Measurements from ENCODE around the gene PARD3.
"Not testable (repeated sequence)": the region's sequence is repeated elsewhere in the genome, so short reads cannot be mapped to it uniquely, and the experiment has no call there.

Gene PARD3

GRCh38 chr10:34766811-34767494 lies 48.1 kb downstream of the PARD3 start:
- no peak for DNase-seq (ENCODE audit: low spot score)

DNA sequence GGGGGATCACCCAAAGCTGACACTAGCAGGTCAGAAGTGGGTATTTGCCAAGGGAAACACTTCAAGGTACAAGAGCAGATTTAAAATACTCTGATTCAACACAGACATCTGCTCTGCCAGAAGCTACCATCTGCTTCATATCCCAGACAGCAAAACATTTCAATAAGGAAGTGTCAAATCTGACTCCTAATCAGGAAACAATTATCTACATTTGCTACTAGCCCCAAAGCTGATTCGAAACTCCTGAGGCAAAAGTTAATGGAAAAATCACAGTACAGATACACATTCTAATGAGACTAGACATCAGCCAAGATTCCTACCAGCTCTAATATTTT lies 48.9 kb downstream of the PARD3 start:
- DNase-seq (ENCODE audit: low spot score) = peak; percentile 23

DNA sequence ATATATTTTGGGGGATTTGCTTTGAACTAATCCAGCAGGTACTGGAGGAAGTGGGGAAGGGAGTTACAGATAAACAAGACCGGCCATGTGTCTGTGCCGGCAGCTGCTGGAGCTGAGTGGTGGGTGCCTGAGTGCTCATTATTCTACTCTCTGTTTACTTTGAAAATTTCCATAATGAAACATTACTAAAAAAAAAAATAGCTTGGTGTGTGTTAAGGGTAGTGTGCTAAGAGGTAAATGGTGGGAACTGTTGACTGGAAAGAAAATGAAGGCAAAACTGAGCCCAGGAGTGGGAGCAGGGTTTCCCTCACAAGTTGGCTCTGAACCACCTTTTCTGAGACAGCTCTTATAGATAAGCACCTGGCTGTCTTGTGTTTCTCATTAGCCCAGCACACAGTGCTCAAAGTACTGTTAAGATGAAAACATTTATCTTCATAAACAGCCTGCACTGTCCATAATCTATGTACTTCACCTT lies 50.6 kb downstream of the PARD3 start:
- no peak for DNase-seq (ENCODE audit: low spot score)

GRCh38 chr10:34762603-34763299 lies 52.3 kb downstream of the PARD3 start:
- no peak for DNase-seq (ENCODE audit: low spot score)

GRCh38 chr10:34762156-34762555 lies 52.9 kb downstream of the PARD3 start:
- no peak for DNase-seq (ENCODE audit: low spot score)

DNA sequence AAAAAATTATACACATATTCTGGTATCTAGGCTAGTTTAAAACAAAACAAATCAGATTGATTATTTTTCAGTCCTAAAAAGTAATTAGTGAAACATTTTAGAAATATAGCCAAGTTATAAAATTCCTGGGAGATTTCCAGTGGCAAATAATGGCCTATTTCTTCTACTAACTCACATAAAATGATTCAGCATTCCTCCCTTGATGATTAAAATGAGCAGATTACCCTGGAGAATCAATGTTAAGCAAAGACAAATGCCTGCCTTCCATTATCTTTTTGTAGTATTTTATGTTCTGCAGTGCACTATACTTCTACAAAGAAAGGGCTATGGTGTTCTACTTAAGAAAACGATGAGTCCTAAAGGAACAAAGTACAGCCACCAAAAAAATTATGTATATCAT lies 53.6 kb downstream of the PARD3 start:
- peak; percentile 55 for DNase-seq (ENCODE audit: low spot score)

DNA sequence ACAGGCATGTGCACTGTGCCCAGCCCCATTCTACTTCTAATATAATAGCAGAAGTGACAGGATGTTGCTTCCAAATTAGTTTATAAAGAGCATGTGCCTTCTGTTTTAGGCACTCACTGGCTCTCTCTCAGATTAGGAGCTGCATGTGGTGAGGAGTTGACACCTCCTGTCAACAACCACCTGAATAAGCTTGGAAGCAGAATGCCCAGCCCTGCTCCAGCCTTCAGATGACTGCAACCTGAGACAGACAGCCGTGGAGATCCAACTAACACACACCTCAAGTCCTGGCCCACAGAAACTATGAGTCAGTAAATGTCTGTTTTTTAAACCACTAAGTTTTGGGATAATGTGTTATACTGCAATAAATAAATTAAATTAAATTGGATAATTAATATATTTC lies 54.5 kb downstream of the PARD3 start:
- DNase-seq (ENCODE audit: low spot score) = no peak

DNA sequence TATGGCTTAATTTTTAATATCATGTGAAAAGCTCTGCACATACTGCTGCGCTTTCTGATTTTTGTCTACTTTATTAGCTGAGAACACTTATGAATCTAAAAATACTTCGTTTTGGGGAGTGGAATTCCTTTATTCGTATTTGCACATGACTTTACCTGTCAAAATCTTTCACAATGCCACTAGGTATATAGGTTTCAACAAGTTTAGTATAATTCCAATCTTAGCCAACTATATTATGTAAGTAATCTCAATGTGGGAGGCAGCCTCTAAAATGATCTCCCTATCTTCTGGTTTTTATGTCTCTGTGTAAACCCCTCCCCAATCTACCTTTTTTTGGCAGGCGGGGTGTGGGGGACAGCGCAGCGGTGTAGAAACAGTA lies 55.3 kb downstream of the PARD3 start:
- no peak for DNase-seq (ENCODE audit: low spot score)

GRCh38 chr10:34759161-34759836 lies 55.8 kb downstream of the PARD3 start:
- no peak for DNase-seq (ENCODE audit: low spot score)

GRCh38 chr10:34758447-34758996 lies 56.6 kb downstream of the PARD3 start:
- peak; percentile 69 for DNase-seq (ENCODE audit: low spot score)

DNA sequence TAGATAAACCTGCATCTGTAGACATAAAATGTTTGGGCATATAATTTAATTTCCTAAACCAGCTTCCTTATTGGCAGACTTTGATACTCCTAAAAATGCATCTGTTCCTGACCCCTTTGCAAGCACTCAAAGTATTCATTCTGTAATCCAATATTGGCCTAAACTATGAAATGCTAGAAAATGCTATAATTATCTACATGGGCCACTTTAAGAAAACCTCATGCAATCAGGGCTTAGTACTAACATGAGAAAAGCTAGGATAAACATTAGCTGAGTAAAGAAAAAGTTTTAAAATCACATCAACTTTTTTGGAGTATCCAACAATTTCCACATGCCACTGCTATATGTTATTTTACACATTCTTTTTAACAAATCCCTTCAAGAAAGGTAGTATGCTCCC lies 57.2 kb downstream of the PARD3 start:
- DNase-seq (ENCODE audit: low spot score) = no peak

GRCh38 chr10:34757181-34757580 lies 57.9 kb downstream of the PARD3 start:
- DNase-seq (ENCODE audit: low spot score) = not testable (repeated sequence)

- DNase-seq (ENCODE audit: low spot score) = no peak
These were observed 58.5 kb downstream of the PARD3 start for GRCh38 chr10:34756584-34756983.

GRCh38 chr10:34753014-34753757 lies 61.9 kb downstream of the PARD3 start:
- no peak for DNase-seq (ENCODE audit: low spot score)

DNA sequence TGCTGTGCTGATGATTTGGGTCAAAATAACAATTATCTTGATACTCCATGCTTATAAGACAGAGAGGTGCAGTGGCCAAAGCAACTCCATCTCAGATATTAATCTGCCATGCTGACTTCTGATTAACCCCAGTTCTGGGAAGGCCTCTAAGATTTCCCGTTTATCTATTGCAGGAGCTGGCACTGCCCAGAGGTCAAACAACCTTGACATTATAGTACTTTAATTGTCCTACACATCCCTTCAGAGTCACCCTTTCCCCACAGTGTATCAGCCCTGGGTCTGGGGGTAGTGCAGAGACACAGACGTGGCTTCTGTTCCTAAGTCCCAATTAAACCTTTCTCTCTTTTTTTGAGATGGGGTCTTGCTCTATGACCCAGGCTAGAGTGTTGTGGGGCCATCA lies 63.8 kb downstream of the PARD3 start:
- DNase-seq (ENCODE audit: low spot score) = no peak

DNA sequence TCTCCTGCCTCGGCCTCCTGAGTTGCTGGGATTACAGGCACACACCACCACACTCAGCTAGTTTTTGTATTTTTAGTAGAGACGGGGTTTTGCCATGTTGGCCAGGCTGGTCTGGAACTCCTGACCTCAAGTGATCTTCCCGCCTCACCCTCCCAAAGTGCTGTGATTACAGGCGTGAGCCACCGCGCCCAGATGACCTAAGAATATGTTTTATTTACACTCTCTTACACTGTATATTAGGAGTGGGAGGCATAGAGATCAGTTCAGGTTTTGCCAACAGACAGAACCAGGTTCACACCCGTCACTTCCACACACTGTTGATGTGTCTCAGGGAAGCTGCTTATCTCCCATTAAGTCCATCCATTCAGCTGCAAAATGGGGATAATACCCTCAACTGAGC lies 64.3 kb downstream of the PARD3 start:
- not testable (repeated sequence) for DNase-seq (ENCODE audit: low spot score)

GRCh38 chr10:34748767-34749166 lies 66.3 kb downstream of the PARD3 start:
- DNase-seq (ENCODE audit: low spot score) = no peak

- no peak for DNase-seq (ENCODE audit: low spot score)
These were observed 66.7 kb downstream of the PARD3 start for GRCh38 chr10:34748357-34748756.

- DNase-seq (ENCODE audit: low spot score) = no peak
These were observed 69.0 kb downstream of the PARD3 start for GRCh38 chr10:34746094-34746493.

DNA sequence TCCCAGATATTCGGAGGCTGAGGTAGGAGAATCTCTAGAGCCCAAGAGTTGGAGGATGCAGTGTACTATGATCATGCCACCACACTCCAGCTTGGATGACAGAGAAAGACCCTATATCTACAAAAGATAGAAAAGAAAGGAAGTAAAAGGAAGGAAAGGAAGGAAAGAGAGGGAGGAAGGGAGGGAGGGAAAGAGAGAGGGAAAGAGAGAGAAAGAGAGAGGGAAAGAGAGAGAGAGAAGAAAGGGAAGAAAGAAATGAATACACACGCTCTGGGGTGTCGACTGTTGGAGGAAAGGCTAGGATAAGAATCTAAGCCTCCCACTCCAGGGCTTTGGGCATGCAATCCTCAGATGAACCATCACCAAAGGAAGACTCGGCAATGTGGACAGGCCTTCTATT lies 69.9 kb downstream of the PARD3 start:
- DNase-seq (ENCODE audit: low spot score) = no peak

DNA sequence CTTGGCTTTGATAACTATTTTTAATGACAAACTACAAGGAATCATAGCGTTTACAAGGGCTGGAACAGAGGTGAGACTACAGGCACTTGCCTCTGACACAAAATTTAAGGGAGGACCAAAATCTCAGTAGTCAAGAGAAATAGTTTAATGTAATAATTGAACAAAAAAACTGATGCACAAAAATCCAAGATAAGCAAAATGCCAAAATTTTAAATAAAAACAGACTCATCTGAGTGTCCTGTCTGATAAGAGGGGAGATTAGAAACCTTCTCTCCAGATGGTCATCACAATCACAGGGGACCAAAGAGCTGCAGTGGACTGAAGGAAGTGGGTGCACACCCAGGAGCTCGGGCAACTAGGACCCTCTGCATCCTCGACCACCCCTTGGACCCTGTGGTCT lies 70.5 kb downstream of the PARD3 start:
- no peak for DNase-seq (ENCODE audit: low spot score)

DNA sequence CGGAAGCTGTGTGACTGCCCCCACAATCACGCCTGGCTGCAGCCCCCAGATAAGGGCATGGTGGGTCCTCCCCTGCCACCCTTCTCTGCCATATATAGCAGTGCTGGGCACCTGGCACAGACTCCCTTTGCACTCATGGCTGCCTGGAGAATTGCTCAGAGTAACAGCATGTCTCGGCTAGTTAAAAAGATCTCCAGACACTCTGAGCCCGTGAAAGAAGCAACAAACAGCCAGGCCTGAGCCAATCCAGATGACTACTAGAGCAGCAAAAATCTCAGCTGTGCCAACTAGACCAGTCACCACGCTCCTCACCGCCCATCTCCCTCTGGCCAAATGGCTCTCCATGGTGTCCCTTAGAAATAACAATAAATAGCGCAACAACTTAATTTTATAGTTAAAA lies 71.3 kb downstream of the PARD3 start:
- DNase-seq (ENCODE audit: low spot score) = peak; percentile 74

Measured in GM03348 (cell line).